B cell (primary cell): ENCODE measurements around the gene NEGR1.

ENCODE experiments used
- CTCF ChIP-seq: fragments of 200-600 bp; IDR thresholded peaks from one replicate; pipeline ENCODE4 v1.8.0; 2022; ENCODE audit warnings: antibody characterized with exemption, mild to moderate bottlenecking
- EZH2 ChIP-seq: IDR thresholded peaks from 2 replicates; pipeline ENCODE4 v1.6.1; 2012; ENCODE audit warnings: borderline replicate concordance, low read depth, mild to moderate bottlenecking, moderate library complexity, low read length; ENCODE audit not compliant: insufficient read depth, poor library complexity, severe bottlenecking

- TF ChIP-seq CTCF (no peak), EZH2 (no peak)
These were observed 181.6 kb downstream of the NEGR1 start for GRCh38 chr1:72100771-72101170.
